CD4-positive, CD25-positive, alpha-beta regulatory T cell (primary cell): Measurements from ENCODE around the gene IGFN1. TPM values are rescaled to one million over a fixed set of nuclear protein-coding genes. Genes with fewer than 3 reads are reported as not detected.
"Not testable (repeated sequence)": the region's sequence is repeated elsewhere in the genome, so short reads cannot be mapped to it uniquely, and the experiment has no call there.

Experiments used
- ATAC-seq, 2 donors: fragments of 150-1000 bp; cut with Tn5 transposase; one replicate each; pipeline ENCODE4 v1.10.0; 2021; ENCODE audit warnings: low read depth in 2 of 2, moderate number of reproducible peaks in 2 of 2, moderate library complexity in 1 of 2
- DNase-seq, 3 donors: peaks; one replicate each; pipeline versions ENCODE4 v3.0.0 to v3.0.0-alpha.2; 2012 to 2022; ENCODE audit warnings: mixed read lengths in 1 of 3
- H3K27ac ChIP-seq: one replicate; pipeline ENCODE4 v1.7.0; 2013; ENCODE audit warnings: mild to moderate bottlenecking, low read length; ENCODE audit not compliant: insufficient read depth, poor library complexity, severe bottlenecking
- H3K27me3 ChIP-seq: one replicate; pipeline ENCODE4 v1.7.0; 2013; ENCODE audit warnings: low read length; ENCODE audit not compliant: control insufficient read depth, insufficient read depth
- H3K36me3 ChIP-seq: one replicate; pipeline ENCODE4 v1.7.0; 2013; ENCODE audit warnings: mild to moderate bottlenecking, low read length, moderate library complexity; ENCODE audit not compliant: control insufficient read depth, insufficient read depth
- H3K4me1 ChIP-seq: 2 replicates; pipeline ENCODE4 v1.7.0; 2013; ENCODE audit warnings: mild to moderate bottlenecking, low read length; ENCODE audit not compliant: insufficient read depth, control insufficient read depth, poor library complexity, severe bottlenecking
- H3K4me3 ChIP-seq: one replicate; pipeline ENCODE4 v1.7.0; 2013; ENCODE audit warnings: low read depth, mild to moderate bottlenecking, low read length, moderate library complexity
- H3K9me3 ChIP-seq, 2 experiments: 1 replicate in 1 of 2; 2 replicates in 1 of 2; pipeline ENCODE4 v1.7.0; 2013; ENCODE audit warnings: low read length in 2 of 2, mild to moderate bottlenecking in 1 of 2, moderate library complexity in 1 of 2; ENCODE audit not compliant: control insufficient read depth in 2 of 2
- H3K27ac Mint-ChIP-seq, 3 donors: one replicate each; pipeline ENCODE4 v1.8.0; 2020 to 2022; ENCODE audit warnings: mild to moderate bottlenecking in 3 of 3, mixed read lengths in 3 of 3, moderate library complexity in 2 of 3
- H3K27me3 Mint-ChIP-seq: one replicate; pipeline ENCODE4 v1.8.0; 2022; ENCODE audit warnings: mild to moderate bottlenecking, mixed read lengths
- H3K36me3 Mint-ChIP-seq: one replicate; pipeline ENCODE4 v1.8.0; 2020; ENCODE audit warnings: mixed read lengths
- H3K4me1 Mint-ChIP-seq, 4 donors: one replicate each; pipeline ENCODE4 v1.8.0; 2020 to 2022; ENCODE audit warnings: mixed read lengths in 4 of 4, mild to moderate bottlenecking in 1 of 4
- H3K4me3 Mint-ChIP-seq, 4 donors: one replicate each; pipeline ENCODE4 v1.8.0; 2020 to 2022; ENCODE audit warnings: mild to moderate bottlenecking in 4 of 4, mixed read lengths in 4 of 4, moderate library complexity in 3 of 4
- H3K9me3 Mint-ChIP-seq, 7 donors: one replicate each; pipeline ENCODE4 v1.8.0; 2020 to 2022; ENCODE audit warnings: mixed read lengths in 7 of 7, mild to moderate bottlenecking in 3 of 7, moderate library complexity in 2 of 7
- polyA plus RNA-seq, 4 donors: library from polyadenylated mRNA; unstranded; fragments of 300-500 nt; fragmentation: Illumina TruSeq; gene quantifications; one replicate each; pipeline ENCODE4 v1.2.3, GENCODE V29; 2021
- total RNA-seq: library from RNA; stranded (reverse); gene quantifications from one replicate; pipeline ENCODE4 v1.2.3, GENCODE V29; 2022

Gene IGFN1
- total and polyA plus RNA-seq, 5 donors from 2014 or later: not detected

GRCh38 chr1:201254625-201255478, 64.2 kb downstream of the IGFN1 start:
- Mint-ChIP-seq H3K4me3 (no peak overlapping the region), H3K4me1 (no peaks in the 10 kb centered on the region), H3K36me3 (peaks cover 5% of the 10 kb centered on the region), H3K9me3 (no peaks in the 10 kb centered on the region), H3K27ac (no peak overlapping the region), H3K27me3 (peaks cover 16% of the 10 kb centered on the region)
- DNase-seq (peak; percentile 22 to 32 (median 31)), ATAC-seq (peak in 1 of 2 donors; percentile 25)
- no peaks in the 10 kb centered on the region for H3K9me3 ChIP-seq
- H3K27ac ChIP-seq: no peak overlapping the region
- no peak overlapping the region for H3K4me3 ChIP-seq
- H3K27me3 ChIP-seq: no peaks in the 10 kb centered on the region
- no peaks in the 10 kb centered on the region for H3K4me1 ChIP-seq
- H3K36me3 ChIP-seq: no peaks in the 10 kb centered on the region

GRCh38 chr1:201255479-201256362, 65.1 kb downstream of the IGFN1 start:
- H3K27me3 ChIP-seq: no peaks in the 10 kb centered on the region
- no peak overlapping the region for H3K27ac ChIP-seq
- Mint-ChIP-seq H3K4me1 (peaks cover 0 to 4% (median 1%) of the 10 kb centered on the region in 4 donors), H3K27ac (no peak overlapping the region), H3K36me3 (peaks cover 5% of the 10 kb centered on the region), H3K9me3 (peaks cover 0 to under 1% (median 0%) of the 10 kb centered on the region in 7 donors), H3K4me3 (no peak overlapping the region), H3K27me3 (peaks cover 13% of the 10 kb centered on the region)
- no peak overlapping the region for H3K4me3 ChIP-seq
- DNase-seq (no peak), ATAC-seq (no peak)
- H3K36me3 ChIP-seq: no peaks in the 10 kb centered on the region
- no peaks in the 10 kb centered on the region for H3K4me1 ChIP-seq
- H3K9me3 ChIP-seq: no peaks in the 10 kb centered on the region

DNA sequence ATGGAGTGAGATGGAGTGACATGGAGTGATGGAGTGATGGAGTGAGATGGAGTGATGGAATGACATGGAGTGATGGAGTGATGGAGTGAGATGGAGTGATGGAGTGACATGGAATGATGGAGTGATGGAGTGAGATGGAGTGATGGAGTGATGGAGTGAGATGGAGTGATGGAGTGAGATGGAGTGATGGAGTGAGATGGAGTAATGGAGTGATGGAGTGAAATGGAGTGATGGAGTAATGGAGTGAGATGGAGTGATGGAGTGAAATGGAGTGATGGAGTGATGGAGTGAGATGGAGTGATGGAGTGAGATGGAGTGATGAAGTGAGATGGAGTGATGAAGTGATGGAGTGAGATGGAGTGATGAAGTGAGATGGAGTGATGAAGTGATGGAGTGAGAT, 67.5 kb downstream of the IGFN1 start:
- not testable (repeated sequence) for H3K9me3 Mint-ChIP-seq, H3K4me3 ChIP-seq, H3K9me3 ChIP-seq, H3K4me1 ChIP-seq, H3K36me3 ChIP-seq, H3K27ac ChIP-seq, H3K4me1 Mint-ChIP-seq, H3K4me3 Mint-ChIP-seq, H3K27ac Mint-ChIP-seq, H3K27me3 Mint-ChIP-seq, H3K36me3 Mint-ChIP-seq, H3K27me3 ChIP-seq, ATAC-seq, DNase-seq

- H3K27me3 ChIP-seq: no peaks in the 10 kb centered on the region
- peaks cover 0 to 3% (median 0%) of the 10 kb centered on the region in 7 donors for H3K9me3 Mint-ChIP-seq
- ATAC-seq: no peak
- H3K36me3 Mint-ChIP-seq: no peaks in the 10 kb centered on the region
- no peak for DNase-seq
- no peak overlapping the region for H3K27ac Mint-ChIP-seq
- H3K4me3 Mint-ChIP-seq: no peak overlapping the region
- H3K4me1 ChIP-seq: no peaks in the 10 kb centered on the region
- H3K4me1 Mint-ChIP-seq: peaks cover 0 to 4% (median 1%) of the 10 kb centered on the region in 4 donors
- H3K9me3 ChIP-seq: no peaks in the 10 kb centered on the region
- H3K4me3 ChIP-seq: no peak overlapping the region
- H3K36me3 ChIP-seq: no peaks in the 10 kb centered on the region
- H3K27ac ChIP-seq: no peak overlapping the region
- peaks cover 8% of the 10 kb centered on the region for H3K27me3 Mint-ChIP-seq
These were observed 68.2 kb downstream of the IGFN1 start for GRCh38 chr1:201258763-201259230.

DNA sequence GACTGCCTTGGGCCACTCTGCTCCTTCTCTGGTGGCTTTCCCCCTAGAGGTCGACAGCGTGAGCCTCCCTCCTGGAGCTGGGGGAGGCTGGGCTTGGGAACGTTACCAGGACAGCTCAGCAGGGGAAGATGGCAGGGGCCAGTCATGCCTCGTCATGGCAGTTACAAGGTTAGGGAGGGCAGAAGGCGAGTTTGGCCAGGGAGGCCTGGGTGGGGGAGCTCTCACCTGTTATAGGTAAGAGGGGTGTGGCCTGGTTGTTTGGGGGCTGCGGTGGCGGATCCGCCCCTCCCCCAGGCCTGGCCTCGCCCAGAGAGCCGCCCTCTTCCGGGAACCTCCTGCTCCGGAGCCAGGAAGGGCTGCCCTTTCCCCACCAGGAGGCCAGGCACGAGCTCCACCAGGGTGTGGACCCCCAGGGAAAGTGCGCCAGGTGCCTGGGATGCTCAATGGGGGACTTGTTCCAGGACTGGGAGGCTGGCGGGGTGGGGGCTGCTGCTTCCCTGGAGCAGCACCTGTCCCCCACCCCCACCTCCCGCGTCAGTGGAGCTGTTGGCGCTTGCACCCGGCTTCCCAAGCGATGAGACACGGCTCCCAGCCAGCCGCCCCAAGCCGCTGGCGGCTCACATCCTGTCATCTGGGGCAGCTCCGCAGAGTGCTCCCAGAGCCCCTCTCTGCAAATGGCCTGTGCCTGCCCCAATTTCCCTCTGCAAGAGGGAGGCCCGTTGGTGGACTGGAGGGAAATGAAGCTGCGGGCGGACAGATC, 69.0 kb downstream of the IGFN1 start:
- Mint-ChIP-seq H3K9me3 (peaks cover 0 to 3% (median 0%) of the 10 kb centered on the region in 7 donors), H3K27ac (no peak overlapping the region), H3K27me3 (peaks cover 4% of the 10 kb centered on the region), H3K36me3 (no peaks in the 10 kb centered on the region), H3K4me1 (peaks cover 0 to 4% (median 1%) of the 10 kb centered on the region in 4 donors), H3K4me3 (no peak overlapping the region)
- DNase-seq: no peak
- no peak overlapping the region for H3K4me3 ChIP-seq
- H3K4me1 ChIP-seq: no peaks in the 10 kb centered on the region
- no peak for ATAC-seq
- H3K9me3 ChIP-seq: no peaks in the 10 kb centered on the region
- no peaks in the 10 kb centered on the region for H3K36me3 ChIP-seq
- H3K27me3 ChIP-seq: no peaks in the 10 kb centered on the region
- H3K27ac ChIP-seq: no peak overlapping the region

DNA sequence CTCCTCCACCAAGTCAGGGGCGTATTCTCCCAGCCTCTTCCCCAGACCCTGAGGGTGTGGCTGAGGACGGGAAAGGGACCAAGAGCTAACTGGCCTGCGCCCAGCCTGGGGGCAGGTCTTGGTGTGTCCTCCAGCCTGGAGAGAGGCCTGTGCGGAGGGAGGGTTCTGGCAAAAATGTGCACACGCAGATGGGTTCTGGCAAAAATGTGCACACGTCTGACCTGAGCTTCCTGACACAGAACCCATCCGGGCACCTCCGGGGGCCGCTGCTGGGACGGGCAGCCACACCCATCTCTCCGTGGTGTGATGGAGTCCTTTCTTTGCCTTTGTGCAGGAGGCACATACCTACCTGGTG, 69.6 kb downstream of the IGFN1 start:
- no peak for DNase-seq
- Histone ChIP-seq H3K27me3 (no peaks in the 10 kb centered on the region), H3K9me3 (no peaks in the 10 kb centered on the region), H3K4me1 (no peaks in the 10 kb centered on the region), H3K36me3 (no peaks in the 10 kb centered on the region), H3K4me3 (no peak overlapping the region), H3K27ac (no peak overlapping the region)
- no peak for ATAC-seq
- Mint-ChIP-seq H3K9me3 (peaks cover 0 to 3% (median 0%) of the 10 kb centered on the region in 7 donors), H3K27me3 (peaks cover 4% of the 10 kb centered on the region), H3K4me1 (peaks cover 0 to 4% (median 1%) of the 10 kb centered on the region in 4 donors), H3K27ac (no peak overlapping the region), H3K36me3 (no peaks in the 10 kb centered on the region), H3K4me3 (no peak overlapping the region)

- peaks cover 9% of the 10 kb centered on the region for H3K27me3 Mint-ChIP-seq
- DNase-seq: no peak
- H3K4me1 Mint-ChIP-seq: peaks cover 0 to 4% (median 1%) of the 10 kb centered on the region in 4 donors
These were observed 70.2 kb downstream of the IGFN1 start for GRCh38 chr1:201260648-201261311.

More at GRCh38 chr1:201260648-201261311, 70.2 kb downstream of the IGFN1 start:
- no peaks in the 10 kb centered on the region for H3K4me1 ChIP-seq
- no peaks in the 10 kb centered on the region for H3K27me3 ChIP-seq
- no peaks in the 10 kb centered on the region for H3K9me3 ChIP-seq
- H3K27ac ChIP-seq: no peak overlapping the region
- no peak for ATAC-seq
- H3K9me3 Mint-ChIP-seq: peaks cover 0 to 3% (median 0%) of the 10 kb centered on the region in 7 donors
- no peak overlapping the region for H3K4me3 Mint-ChIP-seq
- H3K4me3 ChIP-seq: no peak overlapping the region
- no peaks in the 10 kb centered on the region for H3K36me3 Mint-ChIP-seq
- H3K36me3 ChIP-seq: no peaks in the 10 kb centered on the region
- H3K27ac Mint-ChIP-seq: peak overlapping the region in 1 of 3 donors; percentile 20
